ENCODE data around the gene SMARCAL1.
"Not testable (repeated sequence)": the region's sequence is repeated elsewhere in the genome, so short reads cannot be mapped to it uniquely, and the experiment has no call there.

GRCh38 chr2:216384409-216384808 lies 27.9 kb upstream of the SMARCAL1 start:
- not testable (repeated sequence) for TF ChIP-seq GABPB1 (CRISPR knock-in tag; IDR thresholded peaks at IDR 0.05); CTCF (IDR thresholded peaks at IDR 0.05); ATF2 (CRISPR knock-in tag; IDR thresholded peaks at IDR 0.05; ENCODE audit: borderline replicate concordance, low read depth)
